GM19351 (cell line): Measurements from ENCODE around the gene TCF7L2.

Experiments
- ATAC-seq: cut with Tn5 transposase; IDR thresholded peaks from one replicate; pipeline ENCODE4 v1.9.1; 2021; ENCODE audit warnings: mild to moderate bottlenecking, moderate library complexity; ENCODE audit not compliant: unreplicated experiment

Gene TCF7L2

GRCh38 chr10:113135025-113135424 is 185.0 kb downstream of the TCF7L2 start:
- ATAC-seq = no peak

GRCh38 chr10:113137941-113138685 is 188.1 kb downstream of the TCF7L2 start:
- ATAC-seq = no peak

GRCh38 chr10:113138937-113139585 is 189.0 kb downstream of the TCF7L2 start:
- no peak for ATAC-seq

- no peak for ATAC-seq
These were observed 189.7 kb downstream of the TCF7L2 start for GRCh38 chr10:113139699-113140098.

GRCh38 chr10:113140143-113141011 is 190.3 kb downstream of the TCF7L2 start:
- no peak for ATAC-seq

GRCh38 chr10:113142601-113143362 is 192.7 kb downstream of the TCF7L2 start:
- no peak for ATAC-seq

GRCh38 chr10:113144576-113144975 is 194.5 kb downstream of the TCF7L2 start:
- ATAC-seq = no peak

- no peak for ATAC-seq
These were observed 198.2 kb downstream of the TCF7L2 start for GRCh38 chr10:113148071-113148825.

GRCh38 chr10:113148901-113149300 is 198.9 kb downstream of the TCF7L2 start:
- no peak for ATAC-seq

- ATAC-seq = no peak
These were observed 199.6 kb downstream of the TCF7L2 start for GRCh38 chr10:113149626-113150025.

- ATAC-seq = no peak
These were observed 201.2 kb downstream of the TCF7L2 start for GRCh38 chr10:113151190-113151666.

GRCh38 chr10:113153493-113154102 is 203.6 kb downstream of the TCF7L2 start:
- no peak for ATAC-seq

- ATAC-seq = no peak
These were observed 207.4 kb downstream of the TCF7L2 start for GRCh38 chr10:113157441-113157840.

- no peak for ATAC-seq
These were observed 208.1 kb downstream of the TCF7L2 start for GRCh38 chr10:113158183-113158582.

GRCh38 chr10:113159563-113159962 is 209.5 kb downstream of the TCF7L2 start:
- no peak for ATAC-seq

- no peak for ATAC-seq
These were observed 210.6 kb downstream of the TCF7L2 start for GRCh38 chr10:113160641-113161040.

- no peak for ATAC-seq
These were observed 211.0 kb downstream of the TCF7L2 start for GRCh38 chr10:113161066-113161465.

GRCh38 chr10:113162960-113163359 is 212.9 kb downstream of the TCF7L2 start:
- no peak for ATAC-seq

- no peak for ATAC-seq
These were observed 215.6 kb downstream of the TCF7L2 start for GRCh38 chr10:113165673-113166072.
